Gastrocnemius medialis (tissue), 4 donors: ENCODE measurements around the gene TSPYL1.

Experiments
- POLR2A ChIP-seq, 2 donors: fragments of 450-650 bp; IDR thresholded peaks; one replicate each; pipeline ENCODE4 v1.6.1; 2017; ENCODE audit warnings: antibody characterized with exemption in 2 of 2, mild to moderate bottlenecking in 2 of 2, moderate library complexity in 2 of 2
- TF ChIP-seq, protein P1 (sequence below), 5 experiments: fragments of 450-650 bp in 3 of 5; fragments of 200-600 bp in 2 of 5; sonication (generic) in 2 of 5; IDR thresholded peaks in 4 of 5; conservative IDR thresholded peaks in 1 of 5; 1 replicate in 4 of 5; 2 replicates in 1 of 5; pipeline ENCODE4 v1.5.1; 2016 to 2019; ENCODE audit warnings: antibody characterized with exemption in 5 of 5, mild to moderate bottlenecking in 3 of 5, moderate library complexity in 3 of 5

DNA sequence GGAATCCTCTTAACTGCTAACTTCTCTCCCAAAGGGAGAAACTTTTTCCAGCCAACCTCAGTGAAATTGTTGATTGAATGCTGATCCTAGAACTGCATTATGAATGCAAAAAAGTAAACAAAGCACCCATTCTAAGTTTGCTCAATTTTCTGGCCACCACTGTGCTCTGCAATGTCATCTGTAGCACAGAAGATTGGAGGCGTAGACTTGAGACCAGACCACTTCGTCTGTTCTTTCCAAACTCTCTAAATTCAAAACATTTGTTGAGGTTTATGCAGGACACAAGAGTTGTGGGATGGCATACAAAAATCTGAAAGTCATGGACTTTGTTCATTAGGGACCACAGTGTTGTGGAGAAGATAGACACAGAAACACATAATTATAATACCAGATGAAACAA lies 11.1 kb upstream of the TSPYL1 start:
- TF ChIP-seq POLR2A (IDR thresholded peaks at IDR 0.05) = no peak
- TF ChIP-seq, protein P1, sequence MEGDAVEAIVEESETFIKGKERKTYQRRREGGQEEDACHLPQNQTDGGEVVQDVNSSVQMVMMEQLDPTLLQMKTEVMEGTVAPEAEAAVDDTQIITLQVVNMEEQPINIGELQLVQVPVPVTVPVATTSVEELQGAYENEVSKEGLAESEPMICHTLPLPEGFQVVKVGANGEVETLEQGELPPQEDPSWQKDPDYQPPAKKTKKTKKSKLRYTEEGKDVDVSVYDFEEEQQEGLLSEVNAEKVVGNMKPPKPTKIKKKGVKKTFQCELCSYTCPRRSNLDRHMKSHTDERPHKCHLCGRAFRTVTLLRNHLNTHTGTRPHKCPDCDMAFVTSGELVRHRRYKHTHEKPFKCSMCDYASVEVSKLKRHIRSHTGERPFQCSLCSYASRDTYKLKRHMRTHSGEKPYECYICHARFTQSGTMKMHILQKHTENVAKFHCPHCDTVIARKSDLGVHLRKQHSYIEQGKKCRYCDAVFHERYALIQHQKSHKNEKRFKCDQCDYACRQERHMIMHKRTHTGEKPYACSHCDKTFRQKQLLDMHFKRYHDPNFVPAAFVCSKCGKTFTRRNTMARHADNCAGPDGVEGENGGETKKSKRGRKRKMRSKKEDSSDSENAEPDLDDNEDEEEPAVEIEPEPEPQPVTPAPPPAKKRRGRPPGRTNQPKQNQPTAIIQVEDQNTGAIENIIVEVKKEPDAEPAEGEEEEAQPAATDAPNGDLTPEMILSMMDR (IDR thresholded peaks at IDR 0.05 in 4 of 5, conservative IDR thresholded peaks at IDR 0.05 in 1 of 5) = no peak
